ENCODE results near the gene BMPER.
"Not testable (repeated sequence)": the region's sequence is repeated elsewhere in the genome, so short reads cannot be mapped to it uniquely, and the experiment has no call there.

BMPER gene

GRCh38 chr7:34137176-34137575, 231.8 kb downstream of the BMPER start:
- DNase-seq = no peak

- no peak for DNase-seq
Measured at GRCh38 chr7:34138483-34138882, 233.1 kb downstream of the BMPER start.

- DNase-seq = no peak
Measured at GRCh38 chr7:34139086-34139485, 233.7 kb downstream of the BMPER start.

- DNase-seq = no peak
Measured at GRCh38 chr7:34140066-34140465, 234.7 kb downstream of the BMPER start.

DNA sequence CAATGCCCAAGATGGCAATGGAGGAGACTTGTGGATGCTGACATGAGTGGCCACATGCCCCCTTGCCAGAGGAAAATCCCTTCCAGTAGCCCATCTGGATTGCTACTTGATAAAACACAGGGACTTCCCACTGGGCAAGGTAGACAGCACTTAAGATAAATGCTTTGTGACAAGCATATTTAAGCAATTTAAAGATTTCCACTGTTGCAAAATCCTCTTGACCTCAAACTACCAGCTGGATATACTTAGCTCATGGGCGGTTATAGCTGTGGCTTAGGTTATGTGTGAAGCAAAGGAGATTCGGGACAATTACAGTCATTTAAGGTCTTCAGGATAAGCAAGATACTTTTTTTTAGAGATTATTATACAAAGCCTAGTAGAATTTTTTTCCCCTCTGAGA, 238.1 kb downstream of the BMPER start:
- DNase-seq = no peak

- DNase-seq = no peak
Measured at GRCh38 chr7:34145603-34146002, 240.3 kb downstream of the BMPER start.

DNA sequence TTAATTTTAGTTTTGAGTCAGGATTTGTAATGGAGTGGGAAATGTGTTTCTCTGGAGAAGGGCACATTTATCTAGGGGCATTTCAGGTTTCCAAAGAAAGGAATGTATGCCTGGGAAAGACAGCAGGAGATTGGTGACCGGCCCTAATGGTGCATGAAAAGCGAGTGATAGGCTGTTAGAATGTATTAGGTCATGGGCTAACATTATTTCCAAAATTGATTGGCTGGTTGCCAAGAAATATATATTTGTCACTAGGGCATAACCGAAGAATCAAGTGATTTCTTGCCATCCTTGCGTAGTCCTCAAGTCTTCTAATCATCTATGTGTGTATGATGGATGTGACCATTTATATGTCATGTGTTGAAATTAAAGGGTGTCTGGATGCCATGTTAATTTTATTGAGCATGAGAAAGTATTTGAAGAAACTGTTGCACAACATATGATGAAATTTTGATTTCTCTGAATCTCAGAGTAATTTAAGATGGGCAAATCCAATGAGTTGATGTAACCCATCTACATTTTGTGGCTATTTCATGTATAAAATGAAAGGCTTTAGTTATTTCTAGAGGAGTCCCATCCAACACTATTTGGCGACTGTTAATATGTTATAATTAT, 248.4 kb downstream of the BMPER start:
- no peak for DNase-seq

- DNase-seq = no peak
Measured at GRCh38 chr7:34155220-34155908, 250.0 kb downstream of the BMPER start.

- DNase-seq = no peak
Measured at GRCh38 chr7:34156336-34156735, 251.0 kb downstream of the BMPER start.

DNA sequence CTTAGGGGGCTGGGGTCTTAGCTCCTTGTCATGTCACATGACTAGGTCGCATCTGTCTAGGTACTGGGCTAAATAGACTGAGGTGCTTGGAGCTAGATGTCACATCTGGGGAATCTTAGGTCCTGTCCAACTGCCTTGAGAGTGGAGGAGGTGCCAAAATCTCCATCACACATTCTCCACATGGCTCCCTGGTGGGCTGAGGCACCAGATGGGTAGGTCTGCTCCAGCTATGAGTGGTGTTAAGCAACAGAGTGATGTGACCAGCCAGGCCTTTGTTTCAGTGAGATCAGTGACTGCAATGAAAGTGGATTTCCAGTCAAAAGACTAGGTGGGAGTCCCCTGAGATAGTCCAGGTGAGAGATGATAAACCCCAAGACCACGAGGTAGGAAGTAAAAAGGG, 251.8 kb downstream of the BMPER start:
- no peak for DNase-seq

DNA sequence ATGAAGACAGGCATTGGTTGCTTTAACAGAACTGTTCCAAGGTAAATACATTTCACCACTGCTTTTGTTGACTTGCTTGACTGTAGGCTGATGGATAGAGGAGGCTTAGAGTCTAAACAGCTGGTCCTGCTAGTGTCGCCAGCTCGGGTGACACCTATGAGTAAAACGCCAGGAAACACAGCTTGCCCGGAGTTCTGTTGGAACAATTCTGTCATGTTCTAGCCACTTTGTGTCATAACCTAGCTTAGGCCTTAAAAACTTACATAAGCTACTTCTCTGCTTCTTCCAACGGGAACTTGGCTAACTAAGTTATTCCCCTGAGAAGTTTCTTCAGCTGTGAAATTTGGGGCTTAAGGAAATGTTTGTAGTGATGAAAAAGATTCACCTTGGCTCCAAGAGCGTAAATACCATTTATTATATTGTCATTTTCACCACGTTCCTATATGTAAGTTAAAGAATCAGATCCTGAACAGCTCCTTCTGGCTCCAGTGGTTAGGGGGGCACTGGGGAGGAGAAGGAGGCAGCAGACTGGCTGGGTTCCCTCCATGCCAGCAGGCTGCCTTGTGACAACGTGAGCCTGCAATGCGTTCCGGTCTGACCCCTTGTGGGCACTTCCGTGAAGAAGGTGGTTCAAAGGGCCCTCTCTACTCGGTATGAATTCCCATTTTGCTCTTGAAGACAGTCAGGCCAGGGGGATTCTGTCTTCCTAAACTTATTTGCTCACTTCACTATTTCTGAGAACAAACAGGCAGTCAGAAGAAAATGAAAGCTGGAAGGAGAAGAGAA, 253.2 kb downstream of the BMPER start:
- peak; percentile 8 for DNase-seq

DNA sequence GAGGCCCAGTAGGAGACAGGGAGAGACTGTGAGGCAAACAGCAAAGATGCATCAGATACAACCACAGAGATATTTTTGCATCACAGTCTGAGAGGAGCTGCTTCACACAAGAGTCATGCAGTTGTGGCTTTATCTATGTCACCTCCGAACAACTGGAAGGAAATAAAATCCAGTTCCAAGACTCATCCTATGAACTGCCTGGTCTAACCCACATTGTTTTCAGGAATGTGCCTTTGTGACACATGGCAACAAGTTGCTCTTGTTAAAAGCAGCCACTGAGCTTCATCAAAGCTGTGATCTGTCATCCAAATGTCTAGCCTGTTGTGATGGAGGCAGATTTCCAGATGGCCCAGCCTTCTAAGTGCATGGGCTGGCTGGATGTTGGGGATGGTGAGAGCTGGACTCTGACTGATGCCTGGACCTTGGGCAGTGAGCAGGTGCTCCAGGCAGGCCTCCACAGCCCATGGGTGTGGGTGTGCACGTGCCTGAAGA, 255.0 kb downstream of the BMPER start:
- DNase-seq = peak; percentile 6

GRCh38 chr7:34162027-34162565, 256.8 kb downstream of the BMPER start:
- no peak for DNase-seq

GRCh38 chr7:34162677-34163076, 257.3 kb downstream of the BMPER start:
- DNase-seq = no peak

DNA sequence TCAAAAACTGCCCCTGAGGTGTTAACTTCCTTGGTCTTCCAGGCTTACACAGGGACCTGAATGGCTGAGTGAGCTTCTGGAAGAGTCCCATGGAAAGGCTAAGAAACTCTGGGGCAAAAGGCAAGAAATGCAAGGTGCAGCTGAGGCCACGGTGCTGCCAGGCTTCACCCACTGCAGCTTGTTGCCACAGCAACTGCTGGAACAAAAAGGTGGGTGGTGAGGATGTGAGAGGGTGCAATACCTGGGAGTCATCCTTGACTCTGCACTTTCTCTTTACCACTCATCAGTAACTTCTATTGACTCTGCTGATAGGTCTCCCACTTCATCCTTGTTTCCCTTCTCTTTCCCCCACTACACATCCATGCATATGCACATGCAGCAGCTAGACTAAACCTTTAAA, 258.6 kb downstream of the BMPER start:
- DNase-seq = no peak

DNA sequence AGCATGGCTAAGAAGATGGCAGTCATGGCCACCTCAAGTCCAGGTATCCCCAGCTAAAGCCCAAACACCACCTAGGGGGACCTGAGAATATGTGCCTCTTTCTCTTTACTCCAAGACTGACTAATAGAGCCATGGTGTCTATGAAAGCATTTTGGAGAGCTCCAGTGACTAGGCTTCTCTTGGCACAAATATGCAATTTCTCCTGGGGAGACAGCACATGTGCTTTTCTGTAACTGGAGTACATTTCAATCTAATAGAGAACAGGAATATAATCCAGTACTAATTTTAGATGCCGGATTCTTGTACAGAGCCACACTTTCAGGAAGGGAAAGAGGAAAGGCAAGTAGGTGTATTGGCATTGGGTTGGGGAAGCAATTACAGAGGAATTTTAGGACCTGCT, 260.1 kb downstream of the BMPER start:
- DNase-seq = no peak

DNA sequence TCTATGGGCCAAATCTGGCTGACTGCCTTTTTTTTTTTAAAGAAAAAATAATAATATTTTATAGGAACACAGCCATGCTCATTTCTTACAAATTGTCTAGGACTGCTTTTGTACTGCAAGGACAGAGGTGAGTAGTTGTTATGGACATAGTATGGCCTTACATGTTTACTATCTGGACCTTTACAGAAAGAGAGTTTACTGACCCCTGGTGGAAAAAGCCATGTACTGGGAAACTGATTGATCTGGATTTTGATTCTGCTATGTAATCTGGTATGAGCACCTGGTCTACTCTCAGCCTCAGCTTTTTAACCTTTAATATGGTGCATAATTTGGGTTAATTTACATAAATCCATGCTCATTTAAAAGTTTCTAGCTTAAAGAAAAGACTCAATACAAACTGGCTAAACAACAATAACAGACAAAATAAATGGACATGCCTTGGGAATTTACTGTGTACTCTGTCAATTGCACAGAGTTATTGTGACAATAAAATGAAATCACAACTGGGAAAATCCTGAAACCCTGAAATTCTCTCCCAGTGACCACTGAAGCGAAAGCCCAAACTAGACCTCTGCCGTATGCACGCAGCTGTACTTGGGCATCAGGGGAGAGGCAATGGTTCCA, 260.7 kb downstream of the BMPER start:
- DNase-seq = no peak

DNA sequence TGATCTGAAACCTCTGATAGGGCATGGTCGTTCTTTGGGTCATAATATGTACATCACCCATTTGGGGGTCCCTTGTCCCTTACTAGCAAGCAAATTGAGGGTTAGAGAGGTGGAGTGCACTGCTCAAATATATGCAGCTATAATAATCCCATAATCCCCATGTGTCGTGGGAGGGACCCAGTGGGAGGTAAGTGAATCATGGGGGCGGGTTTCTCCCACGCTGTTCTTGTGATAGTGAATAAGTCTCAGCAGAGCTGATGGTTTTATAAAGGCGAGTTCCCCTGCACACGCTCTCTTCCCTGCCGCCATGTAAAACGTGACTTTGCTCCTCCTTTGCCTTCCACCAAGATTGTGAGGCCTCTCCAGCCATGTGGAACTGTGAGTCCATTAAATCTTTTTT, 262.7 kb downstream of the BMPER start:
- DNase-seq = no peak

- not testable (repeated sequence) for DNase-seq
Measured at GRCh38 chr7:34174688-34175616, 269.6 kb downstream of the BMPER start.

DNA sequence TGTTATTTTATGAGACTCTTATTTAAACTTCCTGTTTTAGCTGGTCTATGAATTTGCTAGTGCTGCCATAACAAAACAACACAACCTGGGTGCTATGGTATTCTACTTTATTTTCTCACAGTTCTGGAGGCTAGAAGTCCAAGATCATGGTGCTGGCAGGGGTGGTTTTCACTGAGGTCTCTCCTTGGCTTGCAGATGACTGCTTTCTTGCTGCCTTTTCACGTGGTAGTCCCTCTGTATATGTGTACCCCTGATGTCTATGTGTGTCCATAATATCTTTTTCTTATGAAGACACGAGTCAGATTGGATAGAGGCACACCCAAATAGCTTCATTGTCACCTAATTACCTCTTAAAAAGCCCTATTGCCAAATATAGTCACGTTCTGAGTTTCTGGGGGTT, 270.5 kb downstream of the BMPER start:
- no peak for DNase-seq

DNA sequence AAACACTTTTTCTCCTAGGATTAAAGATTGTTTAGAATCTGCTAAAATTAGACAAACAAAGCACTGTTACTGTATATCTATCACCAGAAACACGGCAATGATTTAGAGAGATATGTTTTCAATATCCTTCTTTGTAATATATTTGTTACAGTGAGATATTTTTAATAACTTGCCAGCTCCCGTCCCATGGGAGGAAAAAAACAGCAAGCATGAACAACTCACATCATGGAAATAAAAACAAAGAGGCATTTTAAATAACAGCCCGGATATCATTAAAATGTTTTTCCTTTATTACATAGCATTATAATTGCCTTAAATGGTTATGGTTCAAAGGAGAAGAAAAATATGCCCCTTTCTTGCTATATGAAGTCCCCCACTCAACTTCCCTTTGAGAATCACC, 272.1 kb downstream of the BMPER start:
- no peak for DNase-seq

Data from right kidney (tissue), 1 donor.